ENCODE measurements around the gene TRIM71.

TRIM71 gene

DNA sequence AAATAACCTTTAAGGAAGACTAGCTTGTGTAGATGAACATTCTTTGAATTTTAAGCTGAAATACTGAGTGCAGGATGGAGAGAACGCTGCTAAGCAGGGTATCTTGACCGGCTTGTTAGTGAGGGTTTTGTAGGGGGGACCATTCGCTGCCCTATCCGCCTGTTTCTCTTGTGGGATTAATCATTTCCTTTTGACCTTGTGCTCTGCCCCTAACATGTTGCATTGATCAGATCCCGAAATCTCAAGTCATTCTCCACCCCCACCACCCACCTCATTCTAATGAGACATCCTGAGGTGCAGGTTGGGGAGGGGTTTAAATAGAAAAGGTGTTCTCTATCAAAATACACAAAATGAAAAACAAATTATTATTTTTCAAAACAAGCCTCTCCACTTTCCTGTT is 32.8 kb downstream of the TRIM71 start:
- no peak overlapping the region for H3K4me3 ChIP-seq (ENCODE audit: low read length, poor library complexity, severe bottlenecking)
- H3K79me2 ChIP-seq (ENCODE audit: insufficient read depth, low read length): peaks cover 97% of the 10 kb centered on the region
- H3K36me3 ChIP-seq (ENCODE audit: insufficient read depth, low read length): no peaks in the 10 kb centered on the region
- H3F3A ChIP-seq (ENCODE audit: low read depth): no peaks in the 10 kb centered on the region
- peaks cover 77% of the 10 kb centered on the region for H3K4me1 ChIP-seq (ENCODE audit: insufficient read depth, low read length, poor library complexity, severe bottlenecking)
- no peak overlapping the region for H3K9ac ChIP-seq (ENCODE audit: low read depth, low read length, poor library complexity, severe bottlenecking)
- H4K20me1 ChIP-seq (ENCODE audit: insufficient read depth, low read length, poor library complexity, severe bottlenecking): peaks cover 6% of the 10 kb centered on the region
- H3K27me3 ChIP-seq (ENCODE audit: insufficient read depth, low read length, poor library complexity, severe bottlenecking): no peaks in the 10 kb centered on the region
- no peak for TF ChIP-seq EZH2phosphoT487 (IDR thresholded peaks at IDR 0.05; ENCODE audit: borderline replicate concordance)
- TF ChIP-seq, protein P1, sequence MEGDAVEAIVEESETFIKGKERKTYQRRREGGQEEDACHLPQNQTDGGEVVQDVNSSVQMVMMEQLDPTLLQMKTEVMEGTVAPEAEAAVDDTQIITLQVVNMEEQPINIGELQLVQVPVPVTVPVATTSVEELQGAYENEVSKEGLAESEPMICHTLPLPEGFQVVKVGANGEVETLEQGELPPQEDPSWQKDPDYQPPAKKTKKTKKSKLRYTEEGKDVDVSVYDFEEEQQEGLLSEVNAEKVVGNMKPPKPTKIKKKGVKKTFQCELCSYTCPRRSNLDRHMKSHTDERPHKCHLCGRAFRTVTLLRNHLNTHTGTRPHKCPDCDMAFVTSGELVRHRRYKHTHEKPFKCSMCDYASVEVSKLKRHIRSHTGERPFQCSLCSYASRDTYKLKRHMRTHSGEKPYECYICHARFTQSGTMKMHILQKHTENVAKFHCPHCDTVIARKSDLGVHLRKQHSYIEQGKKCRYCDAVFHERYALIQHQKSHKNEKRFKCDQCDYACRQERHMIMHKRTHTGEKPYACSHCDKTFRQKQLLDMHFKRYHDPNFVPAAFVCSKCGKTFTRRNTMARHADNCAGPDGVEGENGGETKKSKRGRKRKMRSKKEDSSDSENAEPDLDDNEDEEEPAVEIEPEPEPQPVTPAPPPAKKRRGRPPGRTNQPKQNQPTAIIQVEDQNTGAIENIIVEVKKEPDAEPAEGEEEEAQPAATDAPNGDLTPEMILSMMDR (conservative IDR thresholded peaks at IDR 0.05; ENCODE audit: low read length): no peak
- no peaks in the 10 kb centered on the region for H3K9me3 ChIP-seq (ENCODE audit: insufficient read depth, low read depth, low read length)
- H2AFZ ChIP-seq (ENCODE audit: low read length): no peak overlapping the region
- peak overlapping the region; percentile 78 for H3K4me2 ChIP-seq (ENCODE audit: low read depth, low read length, poor library complexity, severe bottlenecking)
- H3K9me2 ChIP-seq (replicated peaks; ENCODE audit: low read depth, low read length): no peaks in the 10 kb centered on the region

DNA sequence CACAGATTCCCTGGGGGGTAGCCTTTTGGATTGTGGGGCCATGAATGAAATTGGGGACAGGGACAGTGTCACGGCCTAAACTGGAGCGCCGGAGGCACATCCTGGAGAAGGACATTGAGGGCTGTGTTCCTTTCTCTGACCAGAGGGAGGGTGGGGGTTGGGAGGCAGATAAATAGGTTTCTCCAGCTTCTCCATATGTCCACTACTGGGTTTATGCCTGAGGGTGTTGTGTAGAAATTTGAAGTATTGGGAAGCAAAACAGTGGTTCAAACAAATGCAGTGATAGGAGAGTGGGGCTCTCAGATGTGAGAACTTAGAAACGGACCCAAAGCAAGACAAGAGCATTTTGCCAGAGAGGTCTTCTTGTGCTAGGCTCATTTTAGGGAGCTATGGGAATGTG is 34.3 kb downstream of the TRIM71 start:
- H3K4me2 ChIP-seq (ENCODE audit: low read depth, low read length, poor library complexity, severe bottlenecking): no peak overlapping the region
- H3K9me2 ChIP-seq (replicated peaks; ENCODE audit: low read depth, low read length): no peaks in the 10 kb centered on the region
- H4K20me1 ChIP-seq (ENCODE audit: insufficient read depth, low read length, poor library complexity, severe bottlenecking): peaks cover 7% of the 10 kb centered on the region
- no peaks in the 10 kb centered on the region for H3F3A ChIP-seq (ENCODE audit: low read depth)
- TF ChIP-seq EZH2phosphoT487 (IDR thresholded peaks at IDR 0.05; ENCODE audit: borderline replicate concordance): no peak
- TF ChIP-seq, protein P1 (conservative IDR thresholded peaks at IDR 0.05; ENCODE audit: low read length): no peak
- peaks cover 96% of the 10 kb centered on the region for H3K79me2 ChIP-seq (ENCODE audit: insufficient read depth, low read length)
- peaks cover 6% of the 10 kb centered on the region; the same call in 1 of the 2 replicates for H3K36me3 ChIP-seq (ENCODE audit: insufficient read depth, low read length)
- peaks cover 67% of the 10 kb centered on the region for H3K4me1 ChIP-seq (ENCODE audit: insufficient read depth, low read length, poor library complexity, severe bottlenecking)
- no peak overlapping the region for H2AFZ ChIP-seq (ENCODE audit: low read length)
- H3K27me3 ChIP-seq (ENCODE audit: insufficient read depth, low read length, poor library complexity, severe bottlenecking): no peaks in the 10 kb centered on the region
- no peaks in the 10 kb centered on the region for H3K9me3 ChIP-seq (ENCODE audit: insufficient read depth, low read depth, low read length)
- H3K9ac ChIP-seq (ENCODE audit: low read depth, low read length, poor library complexity, severe bottlenecking): no peak overlapping the region
- no peak overlapping the region for H3K4me3 ChIP-seq (ENCODE audit: low read length, poor library complexity, severe bottlenecking)

DNA sequence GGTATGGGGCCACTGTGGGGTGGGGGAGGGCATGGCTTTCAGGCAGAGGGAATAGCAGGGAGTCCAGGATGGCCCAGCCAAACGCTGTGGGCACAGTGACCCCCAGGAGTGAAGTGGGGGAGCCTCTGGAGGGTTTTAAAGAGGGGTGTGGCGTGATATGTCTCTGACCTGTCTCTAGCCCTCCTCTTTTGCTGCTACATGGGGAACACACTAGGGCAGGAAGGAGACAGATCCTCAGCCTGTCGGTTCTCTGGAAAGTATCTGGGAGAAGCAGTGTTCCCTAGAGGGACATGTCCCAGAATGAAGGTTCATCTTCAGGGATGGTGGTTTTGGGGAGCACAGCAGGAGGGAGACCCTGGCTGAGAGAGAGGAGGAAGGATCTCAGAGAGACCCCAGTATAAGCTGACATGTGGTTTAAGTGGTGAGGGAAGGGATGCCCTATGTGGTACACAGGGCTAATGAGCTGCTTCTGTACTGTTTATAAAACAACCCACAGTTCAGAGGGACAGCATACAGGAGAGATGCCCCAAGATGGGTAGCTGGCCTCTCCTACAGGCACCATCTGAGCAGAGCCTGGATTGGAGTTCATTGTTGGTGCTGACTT is 37.7 kb downstream of the TRIM71 start:
- peaks cover 95% of the 10 kb centered on the region for H3K79me2 ChIP-seq (ENCODE audit: insufficient read depth, low read length)

More for the DNA sequence above, 37.7 kb downstream of the TRIM71 start:
- TF ChIP-seq, protein P1 (conservative IDR thresholded peaks at IDR 0.05; ENCODE audit: low read length): no peak
- no peak for TF ChIP-seq EZH2phosphoT487 (IDR thresholded peaks at IDR 0.05; ENCODE audit: borderline replicate concordance)
- no peak overlapping the region for H2AFZ ChIP-seq (ENCODE audit: low read length)
- no peaks in the 10 kb centered on the region for H3F3A ChIP-seq (ENCODE audit: low read depth)
- H3K36me3 ChIP-seq (ENCODE audit: insufficient read depth, low read length): peaks cover 6% of the 10 kb centered on the region; the same call in 1 of the 2 replicates
- H3K9me2 ChIP-seq (replicated peaks; ENCODE audit: low read depth, low read length): no peaks in the 10 kb centered on the region
- no peaks in the 10 kb centered on the region for H3K9me3 ChIP-seq (ENCODE audit: insufficient read depth, low read depth, low read length)
- H3K27me3 ChIP-seq (ENCODE audit: insufficient read depth, low read length, poor library complexity, severe bottlenecking): no peaks in the 10 kb centered on the region
- no peak overlapping the region for H3K4me2 ChIP-seq (ENCODE audit: low read depth, low read length, poor library complexity, severe bottlenecking)
- peaks cover 45% of the 10 kb centered on the region for H3K4me1 ChIP-seq (ENCODE audit: insufficient read depth, low read length, poor library complexity, severe bottlenecking)
- H4K20me1 ChIP-seq (ENCODE audit: insufficient read depth, low read length, poor library complexity, severe bottlenecking): peaks cover 7% of the 10 kb centered on the region
- H3K4me3 ChIP-seq (ENCODE audit: low read length, poor library complexity, severe bottlenecking): no peak overlapping the region
- H3K9ac ChIP-seq (ENCODE audit: low read depth, low read length, poor library complexity, severe bottlenecking): no peak overlapping the region
